BJ (cell line): ENCODE data around the gene CDH16. TPM values are rescaled to one million over a fixed set of nuclear protein-coding genes. Genes with fewer than 3 reads are reported as not detected.

Source experiments
- CTCF ChIA-PET: fragments of 350-600 bp; formaldehyde crosslinking; extraction: SDS; loops from one replicate; lab custom pipeline; 2021; ENCODE audit warnings: antibody characterized with exemption, inconsistent platforms; lab: Yijun Ruan, JAX
- POLR2A ChIA-PET: fragments of 300-600 bp; sonication (Branson Sonifier 250); formaldehyde crosslinking; extraction: SDS; loops from one replicate; lab custom pipeline; 2021; ENCODE audit warnings: antibody characterized with exemption; lab: Charles Lee
- DNase-seq: peaks from one replicate; pipeline ENCODE4 v3.0.0-alpha.2; 2011; ENCODE audit warnings: low read depth
- H3K27me3 ChIP-seq: 2 replicates; pipeline ENCODE4 v1.6.0; 2011; ENCODE audit warnings: low read length; ENCODE audit not compliant: control insufficient read depth, insufficient read depth
- H3K36me3 ChIP-seq: 2 replicates; pipeline ENCODE4 v1.5.1; 2011; ENCODE audit warnings: low read length; ENCODE audit not compliant: control insufficient read depth, insufficient read depth
- H3K4me3 ChIP-seq: 2 replicates; pipeline ENCODE4 v1.5.1; 2011; ENCODE audit warnings: low read depth, mild to moderate bottlenecking, control low read depth, low read length
- CTCF ChIP-seq: IDR thresholded peaks from 2 replicates; pipeline ENCODE4 v1.5.1; 2011; ENCODE audit warnings: low read depth, mild to moderate bottlenecking, control low read depth, inconsistent platforms, low read length, moderate library complexity; ENCODE audit not compliant: insufficient read depth
- polyA plus RNA-seq: library from polyadenylated mRNA; depleted of rRNA; stranded (reverse); fragments of >200 nt; gene quantifications from 2 replicates; pipeline ENCODE4 v1.2.3, GENCODE V29; 2011

Gene CDH16
- polyA plus RNA-seq, 1 experiment, result not detected

GRCh38 chr16:66889622-66890021 is 29.1 kb downstream of the CDH16 start:
- Histone ChIP-seq H3K4me3 (no peak overlapping the region), H3K27me3 (no peaks in the 10 kb centered on the region), H3K36me3 (peaks cover 6% of the 10 kb centered on the region)
- ChIA-PET POLR2A (no interaction called here), CTCF (interaction anchor here (0.7 to 1.2 kb wide), 2 partner anchors 18 to 89 kb away, joined by 3 read pairs; no protein-coding TSS in a partner anchor)
- DNase-seq, result no peak
- no peak for TF ChIP-seq CTCF

DNA sequence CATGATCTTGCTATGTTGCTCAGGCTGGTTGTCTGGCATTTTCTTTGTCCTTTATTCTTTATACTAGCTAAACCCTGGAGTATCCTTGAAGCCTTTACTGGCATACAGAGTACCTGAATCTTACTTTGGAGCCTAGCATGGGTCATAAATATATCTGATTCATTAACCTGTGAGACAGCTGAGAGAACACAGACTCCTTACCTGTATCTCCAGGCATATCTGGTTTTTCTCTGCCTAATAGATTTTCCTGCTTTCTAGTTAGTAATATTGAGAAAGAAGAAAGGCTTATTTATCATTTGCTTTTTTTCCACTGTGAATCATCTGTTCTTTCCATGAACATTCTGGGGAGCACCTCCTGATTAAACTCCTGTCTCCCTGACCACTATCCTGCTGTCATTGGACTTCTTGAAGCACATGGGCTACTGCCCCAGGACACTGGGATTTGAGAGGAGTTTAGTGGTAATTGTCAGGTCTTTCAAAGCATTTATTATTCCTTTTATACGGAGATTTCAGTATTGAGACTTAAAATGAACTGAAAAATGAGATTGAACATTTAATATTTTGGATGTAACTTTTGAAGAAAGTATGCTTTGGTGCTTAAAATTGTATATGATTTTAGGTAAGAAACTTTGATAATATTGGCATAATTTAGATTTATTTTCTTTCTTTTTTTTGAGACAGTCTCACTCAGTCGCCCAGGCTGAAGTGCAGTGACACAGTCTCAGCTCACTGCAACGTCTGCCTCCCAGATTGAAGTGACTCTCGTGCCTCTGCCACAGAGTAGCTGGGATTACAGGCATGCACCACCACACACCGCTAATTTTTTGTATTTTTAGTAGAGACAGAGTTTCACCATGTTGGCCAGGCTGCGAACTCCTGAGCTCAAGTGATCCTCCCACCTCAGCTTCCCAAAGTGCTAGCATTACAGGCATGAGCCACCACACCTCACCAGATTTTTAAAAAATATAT is 29.8 kb downstream of the CDH16 start:
- no peak for DNase-seq

GRCh38 chr16:66886914-66887313 is 31.8 kb downstream of the CDH16 start:
- CTCF ChIA-PET, result interaction anchor here (0.6 to 2.6 kb wide), 4 partner anchors 8 to 40 kb away, joined by 3 to 11 read pairs (median 4); partner anchors contain the start of gene CDH16
- TF ChIP-seq CTCF, result no peak
- Histone ChIP-seq H3K27me3 (no peaks in the 10 kb centered on the region), H3K4me3 (no peak overlapping the region), H3K36me3 (peaks cover 9% of the 10 kb centered on the region)
- no peak for DNase-seq
- POLR2A ChIA-PET, result no interaction called here

More for the DNA sequence above, 29.8 kb downstream of the CDH16 start:
- no peak for TF ChIP-seq CTCF
- Histone ChIP-seq H3K36me3 (peaks cover 9% of the 10 kb centered on the region), H3K27me3 (no peaks in the 10 kb centered on the region), H3K4me3 (no peak overlapping the region)
- ChIA-PET CTCF (no interaction called here), POLR2A (no interaction called here)

GRCh38 chr16:66886321-66886720 is 32.4 kb downstream of the CDH16 start:
- no peak overlapping the region for H3K4me3 ChIP-seq
- ChIA-PET POLR2A (no interaction called here), CTCF (interaction anchor here (0.6 to 2.6 kb wide), 7 partner anchors 9 to 453 kb away, joined by 3 to 11 read pairs (median 3); partner anchors contain the start of gene CDH16)
- TF ChIP-seq CTCF, result no peak
- peaks cover 9% of the 10 kb centered on the region for H3K36me3 ChIP-seq
- no peak for DNase-seq
- no peaks in the 10 kb centered on the region for H3K27me3 ChIP-seq

DNA sequence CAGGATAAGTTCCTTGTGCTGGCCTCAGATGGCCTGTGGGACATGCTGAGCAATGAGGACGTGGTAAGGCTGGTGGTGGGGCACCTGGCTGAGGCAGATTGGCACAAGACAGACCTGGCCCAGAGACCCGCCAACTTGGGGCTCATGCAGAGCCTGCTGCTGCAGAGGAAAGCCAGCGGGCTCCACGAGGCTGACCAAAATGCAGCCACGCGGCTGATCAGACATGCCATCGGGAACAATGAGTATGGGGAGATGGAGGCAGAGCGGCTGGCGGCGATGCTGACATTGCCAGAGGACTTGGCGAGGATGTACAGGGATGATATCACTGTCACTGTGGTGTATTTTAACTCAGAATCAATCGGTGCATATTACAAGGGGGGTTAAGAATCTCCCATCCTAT is 33.2 kb downstream of the CDH16 start:
- POLR2A ChIA-PET, result no interaction called here
- Histone ChIP-seq H3K4me3 (no peak overlapping the region), H3K36me3 (peaks cover 9% of the 10 kb centered on the region), H3K27me3 (no peaks in the 10 kb centered on the region)
- TF ChIP-seq CTCF, result no peak
- CTCF ChIA-PET, result interaction anchor here (0.7 to 2.6 kb wide), 6 partner anchors 9 to 453 kb away, joined by 3 to 11 read pairs (median 3); no protein-coding TSS in a partner anchor
- no peak for DNase-seq
